Heart left ventricle (tissue), 16 donors: ENCODE data around the gene KPNA6. TPM values are rescaled to one million over a fixed set of nuclear protein-coding genes. Genes with fewer than 3 reads are reported as not detected.
A peak's percentile ranks its signal among the peaks of the same experiment; 100 is the strongest.
"Not testable (repeated sequence)": the region's sequence is repeated elsewhere in the genome, so short reads cannot be mapped to it uniquely, and the experiment has no call there.

Experiments used
- ATAC-seq, 4 donors: fragments of 200-7000 bp; cut with Tn5 transposase; one replicate each; pipeline ENCODE4 v1.9.1; 2020 to 2022; ENCODE audit warnings: moderate library complexity in 4 of 4, mild to moderate bottlenecking in 3 of 4, moderate number of reproducible peaks in 1 of 4
- DNase-seq, 5 donors: peaks; one replicate each; pipeline ENCODE4 v3.0.0-alpha.2; 2020
- H3K27ac ChIP-seq, 12 donors: fragments of 200-600 bp; sonication (generic) in 4 of 12; one replicate each; pipeline versions ENCODE4 v1.5.0 to v1.8.0; 2016 to 2022; ENCODE audit warnings: mild to moderate bottlenecking in 2 of 12
- H3K27me3 ChIP-seq, 9 donors: fragments of 200-600 bp; sonication (generic) in 2 of 9; one replicate each; pipeline versions ENCODE4 v1.5.1 to v1.8.0; 2016 to 2022; ENCODE audit warnings: mild to moderate bottlenecking in 3 of 9
- H3K36me3 ChIP-seq, 9 donors: fragments of 200-600 bp; sonication (generic) in 2 of 9; one replicate each; pipeline versions ENCODE4 v1.5.0 to v1.8.0; 2018 to 2022; ENCODE audit warnings: mild to moderate bottlenecking in 2 of 9
- H3K4me1 ChIP-seq, 12 donors: fragments of 200-600 bp; sonication (generic) in 4 of 12; one replicate each; pipeline versions ENCODE4 v1.5.0 to v1.8.0; 2016 to 2022; ENCODE audit warnings: mild to moderate bottlenecking in 3 of 12
- H3K4me3 ChIP-seq, 12 donors: fragments of 200-600 bp; sonication (generic) in 4 of 12; one replicate each; pipeline versions ENCODE4 v1.5.0 to v1.8.0; 2017 to 2022; ENCODE audit warnings: mild to moderate bottlenecking in 9 of 12, moderate library complexity in 4 of 12
- H3K9me3 ChIP-seq, 12 donors: fragments of 200-600 bp; sonication (generic) in 4 of 12; one replicate each; pipeline versions ENCODE4 v1.5.0 to v1.8.0; 2016 to 2022; ENCODE audit warnings: mild to moderate bottlenecking in 1 of 12
- POLR2A ChIP-seq, 2 donors: fragments of 450-650 bp; IDR thresholded peaks; one replicate each; pipeline ENCODE4 v1.6.1; 2017; ENCODE audit warnings: antibody characterized with exemption in 2 of 2, mild to moderate bottlenecking in 2 of 2, moderate library complexity in 2 of 2
- WGBS, 4 donors: extraction: QIAGEN DNeasy Blood & Tissue Kit in 2 of 4; methylation state at CpG; one replicate each; pipeline versions ENCODE4 v1.1.5 to v1.1.7; 2013 to 2018; 5-methylcytosine and 5-hydroxymethylcytosine counted together
- intact Hi-C, 10 donors: fragments of 100-400 bp; cut with DNase I; formaldehyde crosslinking; loops; one replicate each; pipeline versions ENCODE4 v1.11.1 to v1.14.2; 2022
- polyA plus RNA-seq, 2 donors: library from polyadenylated mRNA; stranded (reverse); fragments of 200-250 nt; gene quantifications; one replicate each; pipeline ENCODE4 v1.2.3, GENCODE V29; 2013
- total RNA-seq, 9 donors: library from RNA; depleted of rRNA in 2 of 9; stranded (reverse); fragments of >200 nt in 2 of 9; fragmentation: NEBNext Ultra II Directional in 3 of 9; extraction: Animal tissue kit (Norgen Biotek cat#: 25700) in 3 of 9; gene quantifications; one replicate each; pipeline versions ENCODE4 v1.1.0 to v1.2.4, GENCODE V29; 2016 to 2023
- TF ChIP-seq, protein P1 (sequence below), 12 donors: fragments of 200-600 bp; sonication (generic) in 4 of 12; IDR thresholded peaks; one replicate each; pipeline versions ENCODE4 v1.5.0 to v1.8.0; 2018 to 2022; ENCODE audit warnings: antibody characterized with exemption in 12 of 12, mild to moderate bottlenecking in 5 of 12
- donor health status: ischemic (EF 13 %, LVEDD 7.1; RV severe dilation, severe dysfunction).
- donor health status: healthy with polysubstance abuse.
- donor health status: DM: no; HTN: yes; CAD: no.
- donor health status: DM: no; HTN: no; CAD: no.
- donor health status: ischemic (EF 25% LVEDD 6.9; RV normal size, moderate dysfunction).
- donor health status: ischemic (EF 25% LVEDD 5.7; RV mildly dilated, moderate dysfunction).
- donor health status: healthy.
- donor health status: DM: yes; HTN: yes; CAD: no.
- donor health status: ischemic (EF 35%, LVEDD 5.7; RV mildly dilated, moderate dysfunction).
- donor health status: nonischemic (EF 11% LVEDD 7.7; RV severe dilation, severe dysfunction).
- donor health status: DM: yes; HTN: yes; CAD: no.
- donor health status: PGD.
- donor health status: ischemic (EF 29% LVEDD 5.4; RV normal size, mild dysfunction).
- donor health status: nonischemic (EF 23%, LVEDD 6.1; RV moderate dilation, normal function).

Gene KPNA6
- total and polyA plus RNA-seq, 11 donors, result 10.2 to 99.2 (median 75.2) TPM

- H3K36me3 ChIP-seq, result peaks cover 0 to 11% (median 0%) of the 10 kb centered on the region in 9 donors
- no peak overlapping the region for H3K27ac ChIP-seq
- no peak for TF ChIP-seq POLR2A (IDR thresholded peaks at IDR 0.05)
- TF ChIP-seq, protein P1, sequence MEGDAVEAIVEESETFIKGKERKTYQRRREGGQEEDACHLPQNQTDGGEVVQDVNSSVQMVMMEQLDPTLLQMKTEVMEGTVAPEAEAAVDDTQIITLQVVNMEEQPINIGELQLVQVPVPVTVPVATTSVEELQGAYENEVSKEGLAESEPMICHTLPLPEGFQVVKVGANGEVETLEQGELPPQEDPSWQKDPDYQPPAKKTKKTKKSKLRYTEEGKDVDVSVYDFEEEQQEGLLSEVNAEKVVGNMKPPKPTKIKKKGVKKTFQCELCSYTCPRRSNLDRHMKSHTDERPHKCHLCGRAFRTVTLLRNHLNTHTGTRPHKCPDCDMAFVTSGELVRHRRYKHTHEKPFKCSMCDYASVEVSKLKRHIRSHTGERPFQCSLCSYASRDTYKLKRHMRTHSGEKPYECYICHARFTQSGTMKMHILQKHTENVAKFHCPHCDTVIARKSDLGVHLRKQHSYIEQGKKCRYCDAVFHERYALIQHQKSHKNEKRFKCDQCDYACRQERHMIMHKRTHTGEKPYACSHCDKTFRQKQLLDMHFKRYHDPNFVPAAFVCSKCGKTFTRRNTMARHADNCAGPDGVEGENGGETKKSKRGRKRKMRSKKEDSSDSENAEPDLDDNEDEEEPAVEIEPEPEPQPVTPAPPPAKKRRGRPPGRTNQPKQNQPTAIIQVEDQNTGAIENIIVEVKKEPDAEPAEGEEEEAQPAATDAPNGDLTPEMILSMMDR (IDR thresholded peaks at IDR 0.05), result no peak
- H3K9me3 ChIP-seq, result peaks cover 0 to 24% (median 2%) of the 10 kb centered on the region in 12 donors
- H3K4me1 ChIP-seq, result peaks cover 0 to 44% (median 24%) of the 10 kb centered on the region in 12 donors
- no peaks in the 10 kb centered on the region for H3K27me3 ChIP-seq
- H3K4me3 ChIP-seq, result no peak overlapping the region
- ATAC-seq (no peak), DNase-seq (no peak)
- WGBS, 4 donors, result 83 to 94% (median 91%) methylated on average over 3 of the region's 3 CpGs
- intact Hi-C loops, result no loop called here
Observed at GRCh38 chr1:32144033-32144432, 36.2 kb downstream of the KPNA6 start.

DNA sequence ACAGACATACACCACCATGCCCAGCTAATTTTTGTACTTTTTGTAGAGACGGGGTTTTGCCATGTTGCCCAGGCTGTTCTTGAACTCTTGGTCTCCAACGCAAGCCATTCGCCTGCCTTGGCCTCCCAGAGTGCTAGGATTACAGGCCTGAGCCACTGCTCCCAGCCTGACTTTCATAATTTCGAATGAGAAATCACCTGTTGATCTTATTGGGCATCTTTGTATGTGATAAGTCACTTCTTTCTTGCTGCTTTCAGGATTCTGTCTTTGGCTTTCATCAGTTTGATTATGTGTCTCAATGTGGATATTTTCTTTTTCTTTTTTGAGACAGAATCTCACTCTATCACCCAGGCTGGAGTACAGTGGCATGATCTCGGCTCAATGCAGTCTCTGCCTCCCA is 39.9 kb downstream of the KPNA6 start:
- H3K4me1 ChIP-seq, result peaks cover 0 to 38% (median 20%) of the 10 kb centered on the region in 12 donors
- H3K27me3 ChIP-seq, DNase-seq, intact Hi-C loops, H3K27ac ChIP-seq, ATAC-seq, H3K4me3 ChIP-seq: not testable (repeated sequence)
- H3K36me3 ChIP-seq, result peaks cover 0 to 11% (median 0%) of the 10 kb centered on the region in 9 donors
- H3K9me3 ChIP-seq, result peaks cover 0 to 32% (median 3%) of the 10 kb centered on the region in 12 donors
- WGBS, 4 donors, result 91 to 99% (median 98%) methylated on average over 5 of the region's 5 CpGs

- H3K4me3 ChIP-seq, result no peak overlapping the region
- DNase-seq (no peak), ATAC-seq (no peak)
- no peak for TF ChIP-seq POLR2A (IDR thresholded peaks at IDR 0.05)
- TF ChIP-seq, protein P1 (IDR thresholded peaks at IDR 0.05), result no peak
- 92 to 97% (median 94%) methylated on average over 9 of the region's 9 CpGs for WGBS, 4 donors
- no peaks in the 10 kb centered on the region for H3K27me3 ChIP-seq
- peaks cover 0 to 20% (median 12%) of the 10 kb centered on the region in 12 donors for H3K4me1 ChIP-seq
- intact Hi-C loops, result no loop called here
- no peak overlapping the region for H3K27ac ChIP-seq
- peaks cover 0 to 22% (median 12%) of the 10 kb centered on the region in 9 donors for H3K36me3 ChIP-seq
- peaks cover 0 to 32% (median 3%) of the 10 kb centered on the region in 12 donors for H3K9me3 ChIP-seq
Observed at GRCh38 chr1:32150847-32151246, 43.0 kb downstream of the KPNA6 start.

DNA sequence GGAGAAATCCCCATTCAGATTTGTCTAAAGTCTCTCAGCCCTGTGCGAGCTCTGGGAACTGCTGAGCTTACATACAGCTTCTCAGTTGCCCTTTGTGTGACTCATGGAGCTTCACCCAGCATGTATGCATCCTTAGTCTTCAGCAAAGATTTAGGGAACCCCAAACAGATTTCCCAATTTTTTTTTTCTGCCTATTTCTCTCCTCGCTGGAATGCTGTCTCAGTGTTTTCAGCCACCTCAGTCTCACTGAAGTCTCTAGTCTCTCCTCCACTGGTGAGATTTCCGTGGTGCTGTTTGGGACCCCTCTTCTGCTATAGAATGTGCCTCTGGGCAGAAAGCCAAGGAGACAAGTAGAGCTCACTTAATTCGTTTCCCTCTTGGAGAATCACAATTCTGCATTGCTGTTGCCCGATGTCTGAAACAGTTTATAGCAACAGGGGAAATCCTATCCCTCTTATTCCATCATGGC is 43.5 kb downstream of the KPNA6 start:
- Histone ChIP-seq H3K27ac (peak overlapping the region in 1 of 12 donors; percentile 4), H3K4me3 (no peak overlapping the region), H3K27me3 (no peaks in the 10 kb centered on the region), H3K9me3 (peaks cover 0 to 32% (median 3%) of the 10 kb centered on the region in 12 donors), H3K4me1 (peaks cover 0 to 20% (median 12%) of the 10 kb centered on the region in 12 donors), H3K36me3 (peaks cover 0 to 27% (median 17%) of the 10 kb centered on the region in 9 donors)
- intact Hi-C loops, result no loop called here
- 33 to 38% (median 36%) methylated on average over 5 of the region's 5 CpGs for WGBS, 4 donors
- ATAC-seq (peak in 2 of 4 donors; percentile 29 to 42), DNase-seq (no peak)
- no peak for TF ChIP-seq POLR2A (IDR thresholded peaks at IDR 0.05)
- TF ChIP-seq, protein P1 (IDR thresholded peaks at IDR 0.05), result no peak

DNA sequence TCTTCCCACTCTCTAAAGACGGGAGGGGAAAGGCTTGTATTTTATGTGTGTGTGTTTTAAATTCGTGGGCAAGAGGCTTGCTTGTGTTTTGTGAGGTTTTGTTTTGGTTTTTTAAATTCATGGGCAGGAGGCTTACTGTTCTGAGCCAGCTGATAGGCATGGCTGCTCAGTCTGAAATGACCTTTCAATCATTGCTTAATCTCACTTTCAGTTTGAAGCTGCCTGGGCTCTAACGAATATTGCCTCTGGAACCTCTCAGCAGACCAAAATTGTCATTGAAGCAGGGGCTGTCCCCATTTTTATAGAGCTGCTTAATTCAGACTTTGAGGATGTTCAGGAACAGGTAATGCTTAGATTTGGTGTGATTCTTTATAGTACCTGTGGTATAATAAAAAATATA is 51.3 kb downstream of the KPNA6 start:
- Histone ChIP-seq H3K27me3 (no peaks in the 10 kb centered on the region), H3K4me3 (no peak overlapping the region), H3K9me3 (no peaks in the 10 kb centered on the region), H3K4me1 (no peaks in the 10 kb centered on the region), H3K36me3 (peaks cover 0 to 98% (median 90%) of the 10 kb centered on the region in 9 donors), H3K27ac (no peak overlapping the region)
- DNase-seq, result no peak
- no peak for ATAC-seq
- TF ChIP-seq, protein P1 (IDR thresholded peaks at IDR 0.05), result no peak
- TF ChIP-seq POLR2A (IDR thresholded peaks at IDR 0.05), result no peak
- WGBS, 4 donors, result 71 to 83% (median 74%) methylated on average over 3 of the region's 3 CpGs
- intact Hi-C loops, result no loop called here
